ENCODE data around the gene SMIM44.

GRCh38 chr19:3520166-3521103 is 37.2 kb upstream of the SMIM44 start:
- peak in 2 of 3 experiments; percentile 17 to 31 for TF ChIP-seq CTCF (optimal IDR thresholded peaks at IDR 0.05 in 1 of 3, IDR thresholded peaks at IDR 0.05 in 1 of 3, conservative IDR thresholded peaks at IDR 0.05 in 1 of 3; ENCODE audit: extremely low read depth in 1 of 3, insufficient read depth in 2 of 3, low read length in 3 of 3)
- no peak for TF ChIP-seq EZH2 (IDR thresholded peaks at IDR 0.05; ENCODE audit: low read length)
